ENCODE data around the gene HDAC4. TPM values are rescaled to one million over a fixed set of nuclear protein-coding genes. Genes with fewer than 3 reads are reported as not detected.

The HDAC4 gene
- total and polyA plus RNA-seq, 9 of the 15 experiments (the other 6 are each of a cell fraction or from before 2014, with no cell fraction given) = 0.11 to 20.2 (median 4.0) TPM

GRCh38 chr2:239275044-239275685, 125.7 kb downstream of the HDAC4 start (continued):
- TF ChIP-seq MAFG (tag; conservative IDR thresholded peaks at IDR 0.05) (peak; percentile 82), CBX1 (IDR thresholded peaks at IDR 0.05; ENCODE audit: low read depth) (no peak), ZNF12 (CRISPR knock-in tag; IDR thresholded peaks at IDR 0.05) (no peak), CEBPB (tag; IDR thresholded peaks at IDR 0.05) (peak; percentile 45), SMAD3 (CRISPR knock-in tag; conservative IDR thresholded peaks at IDR 0.05) (no peak), NFXL1 (CRISPR knock-in tag; IDR thresholded peaks at IDR 0.05) (no peak), PTRF (tag; IDR thresholded peaks at IDR 0.05) (no peak), HDAC6 (IDR thresholded peaks at IDR 0.05; ENCODE audit: low read depth, low read length) (no peak), GTF3C2 (IDR thresholded peaks at IDR 0.05; ENCODE audit: borderline replicate concordance, extremely low read depth, insufficient read length) (no peak), ZNF384 (IDR thresholded peaks at IDR 0.05; ENCODE audit: low read depth, low read length) (no peak), KLF10 (CRISPR knock-in tag; IDR thresholded peaks at IDR 0.05) (no peak), ZBTB9 (CRISPR knock-in tag; IDR thresholded peaks at IDR 0.05) (no peak), EP300 (IDR thresholded peaks at IDR 0.05; ENCODE audit: low read length) (peak; percentile 44; the same call in 1 of the 2 replicates), ZNF133 (CRISPR knock-in tag; IDR thresholded peaks at IDR 0.05) (no peak), BRF2 (IDR thresholded peaks at IDR 0.05; ENCODE audit: borderline replicate concordance, insufficient read depth, insufficient read length) (no peak), DDX20 (tag; IDR thresholded peaks at IDR 0.05; ENCODE audit: low read depth) (no peak), FOXA3 (CRISPR knock-in tag; conservative IDR thresholded peaks at IDR 0.05 in 1 of 2, IDR thresholded peaks at IDR 0.05 in 1 of 2) (peak in 1 of 2 experiments; percentile 14; a peak in 1 of 4 replicates), MYBL2 (IDR thresholded peaks at IDR 0.05; ENCODE audit: low read depth) (no peak), MYBL2 (CRISPR knock-in tag; IDR thresholded peaks at IDR 0.05; ENCODE audit: borderline replicate concordance) (no peak), HDAC1 (IDR thresholded peaks at IDR 0.05) (peak in 1 of 2 experiments; percentile 40; a peak in 1 of 4 replicates), ZFP36 (IDR thresholded peaks at IDR 0.05; ENCODE audit: low read depth, low read length, partially characterized antibody) (no peak), JUN (IDR thresholded peaks at IDR 0.05; ENCODE audit: borderline replicate concordance, low read depth, low read length) (peak; percentile 40; the same call in 1 of the 2 replicates), JUN (CRISPR knock-in tag; IDR thresholded peaks at IDR 0.05; ENCODE audit: borderline replicate concordance) (no peak)
